ENCODE data around the gene YOD1.

DNA sequence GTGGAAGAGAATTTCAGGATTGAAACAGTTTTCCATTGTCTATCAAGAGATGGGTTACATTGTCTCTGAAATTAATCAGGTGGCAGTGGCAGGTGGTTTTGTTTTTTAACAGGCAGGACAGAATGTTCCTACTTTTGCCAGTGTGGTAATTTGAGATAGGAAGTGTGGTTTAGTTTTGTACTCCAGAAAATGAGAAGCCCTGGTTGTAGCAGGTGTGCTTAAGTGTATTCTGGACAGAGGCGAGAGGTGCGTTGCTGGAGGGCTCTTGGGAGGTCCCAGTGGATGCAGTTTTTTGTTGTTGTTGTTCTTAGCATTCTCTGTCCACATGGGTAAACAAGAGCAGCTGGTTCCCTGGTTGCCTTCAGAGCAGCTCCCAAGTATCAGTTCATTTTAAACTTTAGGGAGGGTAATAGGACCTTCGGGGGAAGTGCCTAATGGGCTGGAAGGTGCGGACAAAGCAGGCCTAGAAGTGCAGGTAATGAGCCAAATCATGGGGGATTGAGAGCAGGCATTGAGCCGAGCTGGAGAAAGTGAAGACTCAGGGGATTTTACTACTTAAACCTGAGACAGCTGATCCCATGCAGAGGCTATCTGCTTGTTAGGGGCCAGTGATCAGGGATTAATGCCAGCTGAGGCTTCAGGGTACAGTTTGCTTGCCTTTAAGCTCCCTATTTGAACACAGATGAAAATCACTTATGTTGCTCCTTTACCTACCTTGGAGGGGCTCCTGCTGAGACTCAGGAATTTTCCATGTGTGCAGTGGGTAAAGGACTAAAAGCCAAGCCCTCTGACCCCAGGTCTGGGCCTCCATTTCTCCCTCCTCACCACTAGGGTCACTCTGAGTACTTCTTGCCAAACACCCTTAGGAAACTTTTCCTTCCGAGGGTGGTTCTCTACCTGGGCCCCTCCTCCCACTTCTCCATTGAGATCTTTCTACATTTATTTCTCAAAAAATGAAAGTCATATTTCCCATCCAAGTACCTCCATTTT, 8.2 kb upstream of the YOD1 start:
- TF ChIP-seq CTCF (IDR thresholded peaks at IDR 0.05; ENCODE audit: poor library complexity, severe bottlenecking) (no peak), POLR2AphosphoS5 (IDR thresholded peaks at IDR 0.05) (no peak), EZH2 (IDR thresholded peaks at IDR 0.05; ENCODE audit: borderline replicate concordance, insufficient read depth, low read length, poor library complexity, severe bottlenecking) (no peak), EP300 (conservative IDR thresholded peaks at IDR 0.05; ENCODE audit: poor library complexity, severe bottlenecking) (no peak)

Measured in neural cell (in vitro differentiated cells).